Measurements from ENCODE around the gene ATP10B.

The ATP10B gene

DNA sequence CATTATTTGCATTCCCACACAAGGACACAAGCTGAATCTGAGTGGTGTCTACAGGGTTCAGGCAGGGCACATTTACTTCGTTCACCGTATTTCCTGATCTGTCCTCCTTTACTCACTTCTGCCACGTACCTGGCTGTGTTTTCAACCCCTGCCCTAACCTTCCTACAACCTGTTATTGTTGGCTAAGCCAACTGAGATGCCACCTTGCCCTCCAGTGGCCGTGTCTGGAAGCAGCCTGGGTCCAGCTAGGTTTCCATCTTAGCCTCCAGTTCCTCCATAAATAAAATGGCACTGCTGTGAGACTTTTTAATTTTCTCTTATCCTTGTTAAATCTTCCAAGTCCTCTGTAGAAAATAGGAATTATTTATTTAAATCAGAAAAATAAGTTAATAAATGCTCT, 64.8 kb downstream of the ATP10B start:
- no peak overlapping the region for H3K27ac ChIP-seq
- no peak overlapping the region for H3K4me3 ChIP-seq (ENCODE audit: low read depth in 1 of 2, low read length in 1 of 2)
- no peaks in the 10 kb centered on the region for H3K4me1 ChIP-seq (ENCODE audit: control insufficient read depth in 1 of 2, insufficient read depth in 1 of 2, low read depth in 1 of 2, low read length in 1 of 2)
- H3K9me3 ChIP-seq: no peaks in the 10 kb centered on the region
- no peaks in the 10 kb centered on the region for H3K27me3 ChIP-seq
- no peaks in the 10 kb centered on the region for H3K36me3 ChIP-seq
- TF ChIP-seq CTCF (IDR thresholded peaks at IDR 0.05): no peak

GRCh38 chr5:160774666-160775315, 77.2 kb downstream of the ATP10B start:
- Histone ChIP-seq H3K4me3 (ENCODE audit: low read depth in 1 of 2, low read length in 1 of 2) (no peak overlapping the region), H3K9me3 (no peaks in the 10 kb centered on the region), H3K27ac (no peak overlapping the region), H3K4me1 (ENCODE audit: control insufficient read depth in 1 of 2, insufficient read depth in 1 of 2, low read depth in 1 of 2, low read length in 1 of 2) (no peaks in the 10 kb centered on the region), H3K27me3 (no peaks in the 10 kb centered on the region), H3K36me3 (no peaks in the 10 kb centered on the region)
- TF ChIP-seq CTCF (IDR thresholded peaks at IDR 0.05): no peak

DNA sequence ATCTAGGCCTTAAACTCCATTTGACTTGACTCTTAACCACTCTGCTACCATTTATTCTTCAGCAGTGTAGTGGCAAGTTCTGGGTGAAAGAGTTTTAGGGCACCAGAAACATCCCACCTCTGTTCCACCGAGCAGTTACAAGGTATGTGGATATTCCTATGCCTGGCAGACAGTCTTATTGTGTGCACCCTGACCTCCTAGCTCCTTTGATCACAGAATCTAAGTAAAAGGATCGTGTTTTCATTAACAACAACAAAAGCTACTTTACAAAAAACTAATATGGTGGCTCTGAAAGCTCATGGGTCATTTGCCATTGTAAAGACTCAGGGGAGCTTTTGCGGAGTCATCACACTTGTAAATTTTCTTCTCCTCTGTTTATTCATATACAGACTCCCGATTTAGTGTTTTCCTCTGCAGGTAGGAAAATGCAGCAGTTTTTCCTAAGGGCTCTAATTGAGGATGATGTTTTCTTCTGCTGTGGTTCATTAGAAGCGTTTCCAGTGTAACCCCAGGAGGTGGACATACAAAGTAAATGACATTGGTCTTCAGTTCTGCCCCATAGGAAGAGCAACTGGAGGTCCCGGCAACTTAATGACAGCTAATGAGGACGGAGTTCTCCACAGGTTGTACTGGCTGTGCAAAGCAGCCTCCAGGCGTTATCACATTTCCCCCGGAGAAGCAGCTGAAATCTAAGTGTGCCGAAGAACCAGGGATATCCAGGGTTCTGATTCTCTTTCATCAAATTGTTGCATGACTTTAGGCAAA, 78.2 kb downstream of the ATP10B start:
- H3K27me3 ChIP-seq: no peaks in the 10 kb centered on the region
- H3K4me3 ChIP-seq (ENCODE audit: low read depth in 1 of 2, low read length in 1 of 2): no peak overlapping the region
- H3K27ac ChIP-seq: no peak overlapping the region
- no peak for TF ChIP-seq CTCF (IDR thresholded peaks at IDR 0.05)
- no peaks in the 10 kb centered on the region for H3K4me1 ChIP-seq (ENCODE audit: control insufficient read depth in 1 of 2, insufficient read depth in 1 of 2, low read depth in 1 of 2, low read length in 1 of 2)
- no peaks in the 10 kb centered on the region for H3K9me3 ChIP-seq
- H3K36me3 ChIP-seq: no peaks in the 10 kb centered on the region

DNA sequence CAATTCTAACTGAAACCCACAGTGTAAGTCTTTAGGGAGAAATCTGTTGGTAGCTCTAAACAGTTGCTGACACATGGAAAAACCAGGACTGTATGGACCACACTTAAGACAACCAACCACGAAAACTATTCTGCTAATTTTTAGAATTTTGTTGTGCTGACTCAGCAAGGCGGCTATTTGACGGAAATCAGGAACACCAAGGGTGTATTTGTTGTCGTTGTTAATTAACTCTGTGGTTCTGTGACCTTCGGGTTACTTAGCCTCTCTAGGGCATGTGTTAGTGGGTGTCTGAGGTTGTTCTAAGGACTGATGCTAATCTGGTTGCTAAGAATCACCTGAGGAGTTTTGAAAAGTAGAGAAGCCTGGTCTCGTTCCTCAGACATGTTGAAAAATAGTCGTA, 79.2 kb downstream of the ATP10B start:
- Histone ChIP-seq H3K27ac (no peak overlapping the region), H3K9me3 (no peaks in the 10 kb centered on the region), H3K4me1 (ENCODE audit: control insufficient read depth in 1 of 2, insufficient read depth in 1 of 2, low read depth in 1 of 2, low read length in 1 of 2) (no peaks in the 10 kb centered on the region), H3K36me3 (no peaks in the 10 kb centered on the region), H3K27me3 (no peaks in the 10 kb centered on the region), H3K4me3 (ENCODE audit: low read depth in 1 of 2, low read length in 1 of 2) (no peak overlapping the region)
- TF ChIP-seq CTCF (IDR thresholded peaks at IDR 0.05): no peak

GRCh38 chr5:160770718-160771117, 81.3 kb downstream of the ATP10B start:
- H3K4me1 ChIP-seq (ENCODE audit: control insufficient read depth in 1 of 2, insufficient read depth in 1 of 2, low read depth in 1 of 2, low read length in 1 of 2): no peaks in the 10 kb centered on the region
- no peak overlapping the region for H3K4me3 ChIP-seq (ENCODE audit: low read depth in 1 of 2, low read length in 1 of 2)
- TF ChIP-seq CTCF (IDR thresholded peaks at IDR 0.05): no peak
- H3K27me3 ChIP-seq: no peaks in the 10 kb centered on the region
- H3K27ac ChIP-seq: no peak overlapping the region
- H3K9me3 ChIP-seq: no peaks in the 10 kb centered on the region
- no peaks in the 10 kb centered on the region for H3K36me3 ChIP-seq

All from neutrophil (primary cell).